K562 (cell line): Measurements from ENCODE around the gene RUNX1. TPM values are rescaled to one million over a fixed set of nuclear protein-coding genes. Genes with fewer than 3 reads are reported as not detected.
A peak's percentile ranks its signal among the peaks of the same experiment; 100 is the strongest.

Source experiments
- ATAC-seq: fragments of 200-7000 bp; cut with Tn5 transposase; 3 replicates; pipeline ENCODE4 v1.9.1; 2020; ENCODE audit warnings: moderate library complexity
- BruUV-seq: library from RNA; stranded (reverse); fragments of 400-500 nt; replicated peaks from 2 replicates; lab custom pipeline; 2021; lab: Mats Ljungman, UMichigan
- CTCF ChIA-PET: fragments of 300-600 bp; formaldehyde crosslinking; extraction: SDS; loops from one replicate; lab custom pipeline; 2021; ENCODE audit warnings: low intra/inter-chr PET ratio; lab: Yijun Ruan, JAX
- POLR2A ChIA-PET: fragments of 300-600, 350-650 bp; sonication (Branson Sonifier 250); formaldehyde crosslinking; extraction: SDS; loops from one replicate; lab custom pipeline; 2021; ENCODE audit warnings: antibody characterized with exemption, inconsistent platforms; lab: Yijun Ruan, JAX
- DNase-seq, 4 experiments: peaks; one replicate each; pipeline versions ENCODE4 v3.0.0 to v3.0.0-alpha.2; 2011 to 2018; ENCODE audit warnings: low spot score in 3 of 4, mixed read lengths in 3 of 4; ENCODE audit errors: extremely low read depth in 1 of 4
- FAIRE-seq: peaks from 2 replicates; lab custom pipeline; 2011; peaks lifted over from hg19 to GRCh38; lab: Jason Lieb, UNC
- H2AFZ ChIP-seq: 2 replicates; pipeline ENCODE4 v1.6.0; 2011; ENCODE audit warnings: low read depth, low read length, control low read depth, inconsistent platforms
- H3K27ac ChIP-seq: fragments of 200-600 bp; 3 replicates; pipeline ENCODE4 v1.8.0; 2011; ENCODE audit warnings: low read depth, mild to moderate bottlenecking, control low read depth, inconsistent platforms, low read length, moderate library complexity, mixed read lengths; ENCODE audit errors: extremely low read depth
- H3K27me3 ChIP-seq, 2 experiments: fragments of 300-600 bp in 1 of 2; 2 replicates in 1 of 2; 3 replicates in 1 of 2; pipeline versions ENCODE4 v1.6.0 to v1.8.0; 2011; ENCODE audit warnings: inconsistent platforms in 2 of 2, low read length in 2 of 2, mild to moderate bottlenecking in 1 of 2, mixed read lengths in 1 of 2, moderate library complexity in 1 of 2; ENCODE audit not compliant: control insufficient read depth in 2 of 2, insufficient read depth in 2 of 2
- H3K36me3 ChIP-seq: fragments of 300-600 bp; 3 replicates; pipeline ENCODE4 v1.8.0; 2011; ENCODE audit warnings: mild to moderate bottlenecking, low read length, inconsistent platforms; ENCODE audit not compliant: control insufficient read depth, insufficient read depth
- H3K4me1 ChIP-seq, 2 experiments: fragments of 200-600 bp in 1 of 2; replicated peaks in 1 of 2; 2 replicates in 1 of 2; 3 replicates in 1 of 2; pipeline versions ENCODE4 v1.5.1 to v1.8.0; 2011; ENCODE audit warnings: inconsistent platforms in 2 of 2, low read length in 2 of 2, mild to moderate bottlenecking in 1 of 2, mixed read lengths in 1 of 2, moderate library complexity in 1 of 2; ENCODE audit not compliant: control insufficient read depth in 2 of 2, insufficient read depth in 2 of 2
- H3K4me2 ChIP-seq: 2 replicates; pipeline ENCODE4 v1.6.1; 2011; ENCODE audit warnings: low read length, control low read depth, inconsistent platforms, mixed read lengths; ENCODE audit not compliant: insufficient read depth
- H3K4me3 ChIP-seq: fragments of 200-600 bp; sonication (generic), shearing (Covaris generic); 2 replicates; pipeline ENCODE4 v1.5.1; 2016; ENCODE audit warnings: control low read depth, inconsistent platforms
- H3K79me2 ChIP-seq: fragments of 200-600 bp; 3 replicates; pipeline ENCODE4 v1.8.0; 2011; ENCODE audit warnings: low read length, inconsistent platforms; ENCODE audit not compliant: control insufficient read depth, insufficient read depth
- H3K9ac ChIP-seq, 2 experiments: 2 replicates each; pipeline versions ENCODE4 v1.6.0 to v1.6.1; 2011; ENCODE audit warnings: low read depth in 2 of 2, low read length in 2 of 2, control low read depth in 1 of 2, inconsistent platforms in 1 of 2, mild to moderate bottlenecking in 1 of 2, mixed read lengths in 1 of 2; ENCODE audit not compliant: insufficient read depth in 1 of 2
- H3K9me1 ChIP-seq: one replicate; pipeline ENCODE4 v1.6.0; 2011; ENCODE audit warnings: inconsistent platforms, mild to moderate bottlenecking, low read length, moderate library complexity; ENCODE audit not compliant: control insufficient read depth, insufficient read depth
- H3K9me3 ChIP-seq: replicated peaks from 2 replicates; pipeline ENCODE4 v1.5.1; 2011; ENCODE audit warnings: low read depth, low read length, inconsistent platforms; ENCODE audit not compliant: control insufficient read depth, insufficient read depth
- H4K20me1 ChIP-seq: replicated peaks from 2 replicates; pipeline ENCODE4 v1.6.1; 2011; ENCODE audit warnings: low read length, inconsistent platforms, mixed read lengths; ENCODE audit not compliant: control insufficient read depth, insufficient read depth
- DDX20 ChIP-seq: fragments of 450-650 bp; IDR thresholded peaks from 2 replicates; pipeline ENCODE4 v1.6.1; 2016; ENCODE audit warnings: missing genetic modification characterization, low read depth, mild to moderate bottlenecking, missing compliant biosample characterization, moderate library complexity
- GABPA ChIP-seq: fragments of 200-800 bp; sonication (Bioruptor generic); conservative IDR thresholded peaks from 2 replicates; pipeline ENCODE4 v1.6.1; 2016; ENCODE audit warnings: low read depth, missing genetic modification characterization, missing compliant biosample characterization
- HDAC2 ChIP-seq: fragments of 450-650 bp; IDR thresholded peaks from 2 replicates; pipeline ENCODE4 v1.6.1; 2016; ENCODE audit warnings: mild to moderate bottlenecking
- KDM1A ChIP-seq, 2 experiments: fragments of 450-650 bp; IDR thresholded peaks; 2 replicates each; pipeline ENCODE4 v1.6.1; 2016; ENCODE audit warnings: mild to moderate bottlenecking in 2 of 2
- KDM5B ChIP-seq: fragments of 200-600 bp; sonication (generic); IDR thresholded peaks from 2 replicates; pipeline ENCODE4 v1.6.1; 2012; ENCODE audit warnings: low read depth, mild to moderate bottlenecking, moderate library complexity, low read length, control low read depth, inconsistent platforms; ENCODE audit not compliant: insufficient replicate concordance
- PHF21A ChIP-seq: fragments of 450-650 bp; IDR thresholded peaks from 2 replicates; pipeline ENCODE4 v1.6.1; 2017; ENCODE audit warnings: low read depth, borderline replicate concordance
- RCOR1 ChIP-seq, 2 experiments: IDR thresholded peaks; 2 replicates each; pipeline ENCODE4 v1.6.1; 2012; ENCODE audit warnings: low read depth in 2 of 2, low read length in 2 of 2, borderline replicate concordance in 1 of 2, improper control_type of control experiment in 1 of 2
- SIN3A ChIP-seq, 2 experiments: fragments of 150-350 bp in 1 of 2; IDR thresholded peaks; 2 replicates each; pipeline ENCODE4 v1.6.1; 2011 to 2016; ENCODE audit warnings: borderline replicate concordance in 2 of 2, low read depth in 2 of 2, low read length in 2 of 2, mild to moderate bottlenecking in 2 of 2, moderate library complexity in 2 of 2; ENCODE audit not compliant: control insufficient read depth in 1 of 2
- SMARCB1 ChIP-seq: IDR thresholded peaks from 2 replicates; pipeline ENCODE4 v1.6.1; 2011; ENCODE audit warnings: improper control_type of control experiment, low read depth; ENCODE audit not compliant: insufficient read length
- ZNF3 ChIP-seq: fragments of 250-450 bp; sonication (Bioruptor Pico); IDR thresholded peaks from 2 replicates; pipeline ENCODE4 v1.5.0; 2021; ENCODE audit warnings: mild to moderate bottlenecking, moderate library complexity
- WGBS: fragments of 100-300 bp; shearing (Covaris generic); methylation state at CpG from one replicate; pipeline ENCODE4 v1.1.6; 2016; ENCODE audit warnings: low coverage, mixed read lengths; ENCODE audit not compliant: insufficient coverage; ENCODE audit errors: missing lambda C conversion rate; 5-methylcytosine and 5-hydroxymethylcytosine counted together
- in situ Hi-C: fragments of 300-500 bp; cut with MboI; formaldehyde crosslinking; loops from 4 replicates; pipeline ENCODE4 v1.15.0; 2018; ENCODE audit warnings: inconsistent platforms, mixed read lengths
- intact Hi-C: fragments of 100-400 bp; cut with micrococcal nuclease; formaldehyde crosslinking; loops from 2 replicates; pipeline ENCODE4 v1.14.2; 2022
- polyA plus RNA-seq, 8 experiments: library from polyadenylated mRNA; depleted of rRNA in 4 of 8; stranded (reverse) in 5 of 8; unstranded in 3 of 8; fragments of >200 nt; fragmentation: Nextera tagmentation in 2 of 8; fragmentation: Illumina TruSeq in 1 of 8; extraction: Ambion mirVana in 2 of 8; extraction: Trizol in 1 of 8; gene quantifications; 2 replicates each; pipeline versions ENCODE4 v1.2.1 to v1.2.3, GENCODE V29; 2011 to 2014; ENCODE audit warnings: inconsistent platforms in 1 of 8, missing spikeins in 1 of 8
- total RNA-seq, 7 experiments: library from RNA; depleted of rRNA in 6 of 7; stranded (reverse); fragments of >200 nt in 6 of 7; fragmentation: Illumina TruSeq in 2 of 7; extraction: Trizol in 2 of 7; gene quantifications; 2 replicates each; pipeline versions ENCODE4 v1.2.1 to v1.2.3, GENCODE V29; 2011 to 2021; ENCODE audit warnings: low replicate concordance in 1 of 7
- TF ChIP-seq, protein P1 (sequence below): fragments of 450-650 bp; IDR thresholded peaks from 2 replicates; pipeline ENCODE4 v1.7.0; 2016; ENCODE audit warnings: borderline replicate concordance
- TF ChIP-seq, protein P2 (sequence below): sonication (generic); formaldehyde crosslinking; IDR thresholded peaks from 2 replicates; pipeline ENCODE4 v1.8.0; 2022; ENCODE audit warnings: mild to moderate bottlenecking, missing genetic modification reagents
- TF ChIP-seq, protein P3 (sequence below): fragments of 450-650 bp; formaldehyde crosslinking; IDR thresholded peaks from 2 replicates; pipeline ENCODE4 v1.4.0; 2020; ENCODE audit warnings: mild to moderate bottlenecking

The RUNX1 gene
- total and polyA plus RNA-seq, 9 of the 15 experiments (the other 6 are each of a cell fraction or from before 2014, with no cell fraction given): 2.2 to 68.6 (median 17.8) TPM

DNA sequence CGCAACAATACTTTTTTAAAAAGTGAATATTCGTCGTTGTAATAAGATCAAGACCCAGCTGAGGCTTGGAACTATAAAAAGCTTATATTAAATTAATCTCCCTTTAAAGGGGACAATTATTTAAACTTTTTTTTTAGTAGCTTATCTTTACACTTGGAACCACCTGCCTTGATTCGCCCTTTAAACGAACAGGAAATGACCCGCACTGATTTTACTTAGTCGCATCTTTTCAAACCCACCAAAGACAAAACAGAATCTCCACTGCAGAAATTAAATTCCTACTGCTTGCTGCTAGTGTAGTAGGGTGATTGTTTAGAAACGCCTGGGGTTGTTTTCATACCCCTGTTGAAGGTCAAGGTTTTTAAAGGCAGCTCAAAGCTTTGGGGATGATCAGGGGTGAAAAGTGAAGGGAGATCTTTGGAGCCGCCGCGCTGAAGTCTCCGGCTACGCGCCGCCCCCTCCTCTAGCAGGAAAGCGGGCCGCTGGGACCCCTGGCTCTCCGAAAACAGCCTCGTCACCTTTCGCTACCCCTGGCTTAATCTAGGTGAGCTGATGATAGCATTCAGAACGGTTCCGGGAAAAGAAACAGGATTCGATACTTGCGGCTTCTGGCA lies 163.4 kb downstream of the RUNX1 start:
- Histone ChIP-seq H3K9me1 (no peaks in the 10 kb centered on the region), H3K36me3 (peaks cover 37% of the 10 kb centered on the region), H3K79me2 (peaks cover 86% of the 10 kb centered on the region), H3K4me1 (peaks cover 35 to 42% of the 10 kb centered on the region in 2 experiments), H3K4me3 (peak overlapping the region; percentile 68), H4K20me1 (peaks cover 16% of the 10 kb centered on the region), H3K9ac (peak overlapping the region; percentile 67 to 94), H3K9me3 (0 out of 2 replicates have a peak, but pooled peaks cover under 1% of the 10 kb centered on the region), H3K27ac (peak overlapping the region; percentile 44), H3K4me2 (peak overlapping the region; percentile 85), H2AFZ (no peak overlapping the region), H3K27me3 (no peaks in the 10 kb centered on the region)
- CTCF ChIA-PET: no interaction called here
- no peak for ATAC-seq
- POLR2A ChIA-PET: interaction anchor here (0.6 to 5.4 kb wide), 12 partner anchors 9 to 198 kb away, joined by 3 to 42 read pairs (median 4); no protein-coding TSS in a partner anchor
- TSS peak; percentile 18 for BruUV-seq
- no peak for DNase-seq
- in situ Hi-C loops (loop anchor here (5.0 kb wide), 1 partner anchor 142 kb away; no protein-coding TSS in a partner anchor), intact Hi-C loops (loop anchor here (5.0 kb wide), 4 partner anchors 67 to 217 kb away; no protein-coding TSS in a partner anchor)
- no peak for FAIRE-seq
- WGBS: 2% methylated on average over 24 of the region's 24 CpGs
- TF ChIP-seq PHF21A: 0 out of 2 replicates have a peak, but pooled peaks have one; percentile 77
- 0 out of 2 replicates have a peak, but pooled peaks have one; percentile 14 for TF ChIP-seq HDAC2
- TF ChIP-seq, protein P1, sequence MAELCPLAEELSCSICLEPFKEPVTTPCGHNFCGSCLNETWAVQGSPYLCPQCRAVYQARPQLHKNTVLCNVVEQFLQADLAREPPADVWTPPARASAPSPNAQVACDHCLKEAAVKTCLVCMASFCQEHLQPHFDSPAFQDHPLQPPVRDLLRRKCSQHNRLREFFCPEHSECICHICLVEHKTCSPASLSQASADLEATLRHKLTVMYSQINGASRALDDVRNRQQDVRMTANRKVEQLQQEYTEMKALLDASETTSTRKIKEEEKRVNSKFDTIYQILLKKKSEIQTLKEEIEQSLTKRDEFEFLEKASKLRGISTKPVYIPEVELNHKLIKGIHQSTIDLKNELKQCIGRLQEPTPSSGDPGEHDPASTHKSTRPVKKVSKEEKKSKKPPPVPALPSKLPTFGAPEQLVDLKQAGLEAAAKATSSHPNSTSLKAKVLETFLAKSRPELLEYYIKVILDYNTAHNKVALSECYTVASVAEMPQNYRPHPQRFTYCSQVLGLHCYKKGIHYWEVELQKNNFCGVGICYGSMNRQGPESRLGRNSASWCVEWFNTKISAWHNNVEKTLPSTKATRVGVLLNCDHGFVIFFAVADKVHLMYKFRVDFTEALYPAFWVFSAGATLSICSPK: no peak
- TF ChIP-seq GABPA (tag): 0 out of 2 replicates have a peak, but pooled peaks have one; percentile 11
- TF ChIP-seq ZNF3 (CRISPR knock-in tag): 0 out of 2 replicates have a peak, but pooled peaks have one; percentile 49
- TF ChIP-seq SIN3A (IDR thresholded peaks at IDR 0.05; ENCODE audit: borderline replicate concordance in 2 of 2, control insufficient read depth in 1 of 2, low read depth in 2 of 2, low read length in 2 of 2): peak in 1 of 2 experiments; percentile 24; a peak in 1 of 4 replicates
- TF ChIP-seq KDM1A (IDR thresholded peaks at IDR 0.05): peak; percentile 83 to 88; a peak in 3 of 4 replicates
- TF ChIP-seq SMARCB1: no peak
- TF ChIP-seq, protein P2, sequence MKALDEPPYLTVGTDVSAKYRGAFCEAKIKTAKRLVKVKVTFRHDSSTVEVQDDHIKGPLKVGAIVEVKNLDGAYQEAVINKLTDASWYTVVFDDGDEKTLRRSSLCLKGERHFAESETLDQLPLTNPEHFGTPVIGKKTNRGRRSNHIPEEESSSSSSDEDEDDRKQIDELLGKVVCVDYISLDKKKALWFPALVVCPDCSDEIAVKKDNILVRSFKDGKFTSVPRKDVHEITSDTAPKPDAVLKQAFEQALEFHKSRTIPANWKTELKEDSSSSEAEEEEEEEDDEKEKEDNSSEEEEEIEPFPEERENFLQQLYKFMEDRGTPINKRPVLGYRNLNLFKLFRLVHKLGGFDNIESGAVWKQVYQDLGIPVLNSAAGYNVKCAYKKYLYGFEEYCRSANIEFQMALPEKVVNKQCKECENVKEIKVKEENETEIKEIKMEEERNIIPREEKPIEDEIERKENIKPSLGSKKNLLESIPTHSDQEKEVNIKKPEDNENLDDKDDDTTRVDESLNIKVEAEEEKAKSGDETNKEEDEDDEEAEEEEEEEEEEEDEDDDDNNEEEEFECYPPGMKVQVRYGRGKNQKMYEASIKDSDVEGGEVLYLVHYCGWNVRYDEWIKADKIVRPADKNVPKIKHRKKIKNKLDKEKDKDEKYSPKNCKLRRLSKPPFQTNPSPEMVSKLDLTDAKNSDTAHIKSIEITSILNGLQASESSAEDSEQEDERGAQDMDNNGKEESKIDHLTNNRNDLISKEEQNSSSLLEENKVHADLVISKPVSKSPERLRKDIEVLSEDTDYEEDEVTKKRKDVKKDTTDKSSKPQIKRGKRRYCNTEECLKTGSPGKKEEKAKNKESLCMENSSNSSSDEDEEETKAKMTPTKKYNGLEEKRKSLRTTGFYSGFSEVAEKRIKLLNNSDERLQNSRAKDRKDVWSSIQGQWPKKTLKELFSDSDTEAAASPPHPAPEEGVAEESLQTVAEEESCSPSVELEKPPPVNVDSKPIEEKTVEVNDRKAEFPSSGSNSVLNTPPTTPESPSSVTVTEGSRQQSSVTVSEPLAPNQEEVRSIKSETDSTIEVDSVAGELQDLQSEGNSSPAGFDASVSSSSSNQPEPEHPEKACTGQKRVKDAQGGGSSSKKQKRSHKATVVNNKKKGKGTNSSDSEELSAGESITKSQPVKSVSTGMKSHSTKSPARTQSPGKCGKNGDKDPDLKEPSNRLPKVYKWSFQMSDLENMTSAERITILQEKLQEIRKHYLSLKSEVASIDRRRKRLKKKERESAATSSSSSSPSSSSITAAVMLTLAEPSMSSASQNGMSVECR: peak; percentile 29; the same call in 1 of the 2 replicates
- TF ChIP-seq, protein P3, sequence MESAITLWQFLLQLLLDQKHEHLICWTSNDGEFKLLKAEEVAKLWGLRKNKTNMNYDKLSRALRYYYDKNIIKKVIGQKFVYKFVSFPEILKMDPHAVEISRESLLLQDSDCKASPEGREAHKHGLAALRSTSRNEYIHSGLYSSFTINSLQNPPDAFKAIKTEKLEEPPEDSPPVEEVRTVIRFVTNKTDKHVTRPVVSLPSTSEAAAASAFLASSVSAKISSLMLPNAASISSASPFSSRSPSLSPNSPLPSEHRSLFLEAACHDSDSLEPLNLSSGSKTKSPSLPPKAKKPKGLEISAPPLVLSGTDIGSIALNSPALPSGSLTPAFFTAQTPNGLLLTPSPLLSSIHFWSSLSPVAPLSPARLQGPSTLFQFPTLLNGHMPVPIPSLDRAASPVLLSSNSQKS (CRISPR knock-in tag): 0 out of 2 replicates have a peak, but pooled peaks have one; percentile 33
- TF ChIP-seq KDM5B: peak; percentile 29
- peak; percentile 36 to 66; a peak in 2 of 4 replicates for TF ChIP-seq RCOR1 (IDR thresholded peaks at IDR 0.05; ENCODE audit: borderline replicate concordance in 1 of 2, low read depth in 2 of 2, low read length in 2 of 2)
- no peak for TF ChIP-seq DDX20 (tag)
